ENCODE measurements around the gene CD200. TPM values are rescaled to one million over a fixed set of nuclear protein-coding genes. Genes with fewer than 3 reads are reported as not detected.

Gene CD200, protein sequence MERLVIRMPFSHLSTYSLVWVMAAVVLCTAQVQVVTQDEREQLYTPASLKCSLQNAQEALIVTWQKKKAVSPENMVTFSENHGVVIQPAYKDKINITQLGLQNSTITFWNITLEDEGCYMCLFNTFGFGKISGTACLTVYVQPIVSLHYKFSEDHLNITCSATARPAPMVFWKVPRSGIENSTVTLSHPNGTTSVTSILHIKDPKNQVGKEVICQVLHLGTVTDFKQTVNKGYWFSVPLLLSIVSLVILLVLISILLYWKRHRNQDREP
- total RNA-seq, result 0.10 and 0.13 TPM in 2 replicates
- 0.06 TPM for polyA plus RNA-seq (2012)

DNA sequence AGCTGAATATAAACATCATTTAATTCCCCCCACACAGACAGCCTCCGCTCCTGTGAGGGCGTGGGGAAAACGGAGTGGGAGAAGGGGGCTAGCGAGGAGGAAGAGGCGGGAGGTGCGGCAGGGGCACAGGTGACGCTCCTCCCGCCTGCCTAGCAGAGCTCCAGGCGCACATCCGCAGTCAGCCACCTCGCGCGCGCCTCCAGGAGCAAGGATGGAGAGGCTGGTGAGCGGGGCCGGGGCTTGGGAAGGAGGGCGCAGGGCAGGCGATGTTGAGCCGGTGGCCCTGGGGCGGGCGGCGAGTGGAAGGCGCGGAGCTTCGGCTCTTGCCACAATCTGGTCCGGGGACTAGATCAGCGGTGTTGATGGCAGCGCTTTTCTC, at the start of gene CD200:
Gene CD200 (plus strand): TSS at position 155 of the 379 bp plus-strand sequence. CDS start 57 bp downstream, at position 212.
- DNase-seq (ENCODE audit: low read depth), result peak; percentile 27

DNA sequence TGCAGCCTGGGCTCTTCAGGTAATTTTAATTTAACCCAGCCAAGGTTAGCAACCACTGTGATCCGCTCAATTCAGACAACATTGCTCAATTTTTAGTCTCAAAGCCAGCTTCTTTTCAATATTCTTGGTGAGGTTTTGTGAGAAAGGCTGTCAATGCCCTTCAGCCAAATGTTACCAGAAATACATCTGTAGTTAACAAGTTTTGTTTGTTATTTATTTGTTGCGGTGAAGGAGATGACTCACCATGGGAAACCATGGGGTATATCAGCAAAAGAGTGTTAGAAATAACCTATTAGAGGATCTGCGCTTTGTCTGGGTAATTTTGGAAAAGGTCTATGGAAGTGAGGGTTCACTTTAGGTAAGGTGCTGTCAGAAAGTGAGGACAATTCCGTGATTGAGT, 43.9 kb upstream of the CD200 start:
- DNase-seq (ENCODE audit: low read depth), result no peak

DNA sequence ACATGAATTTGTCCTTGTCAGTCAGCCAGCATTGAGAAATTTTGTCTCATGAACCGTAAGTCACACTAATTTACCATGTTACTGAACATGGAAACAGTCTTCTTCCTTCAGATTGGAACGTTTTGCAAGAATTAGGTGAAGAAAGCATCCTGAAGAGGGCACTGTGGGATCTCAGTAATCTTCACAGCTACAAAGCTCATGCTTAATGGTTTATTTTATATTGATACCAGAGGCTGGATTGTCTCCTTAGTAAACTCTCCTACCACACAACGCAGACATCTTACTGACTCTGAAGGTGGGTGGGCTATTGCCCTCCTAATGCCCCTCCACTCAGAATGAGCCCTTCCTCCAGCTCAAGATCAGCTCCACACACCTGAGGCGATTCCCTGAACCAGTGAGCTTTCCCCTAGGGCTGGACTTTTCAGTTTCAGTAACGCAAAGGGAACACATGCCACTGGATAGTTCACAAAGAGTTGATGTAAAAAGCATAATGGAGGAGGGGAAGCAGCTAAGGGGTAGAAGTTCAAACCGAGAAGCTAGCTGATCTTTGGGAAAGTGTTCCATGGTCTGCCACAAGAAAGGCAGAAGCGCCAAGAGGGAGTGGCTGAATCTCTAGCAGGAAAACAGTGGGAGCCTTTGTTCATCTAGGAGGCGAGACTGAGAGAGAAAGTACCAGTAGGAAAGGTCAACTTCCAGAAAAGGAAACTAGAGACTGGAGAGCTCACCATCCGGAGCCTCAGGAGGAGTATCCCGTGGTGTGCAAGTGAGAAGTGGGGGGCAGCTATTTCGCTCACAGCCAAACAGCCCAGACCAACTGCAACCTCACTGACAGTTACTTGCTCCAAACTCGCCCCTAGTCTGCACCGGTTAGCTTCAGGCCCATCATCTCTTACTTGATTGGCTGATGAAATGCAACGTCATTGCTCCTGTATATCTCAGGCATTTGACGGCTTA, 39.3 kb upstream of the CD200 start, which contains the start of gene SLC9C1:
Gene SLC9C1 (minus strand): TSS at position 849 of the 954 bp plus-strand sequence. CDS start 7,425 bp downstream, outside the sequence.
- DNase-seq (ENCODE audit: low read depth), result peak; percentile 73

DNA sequence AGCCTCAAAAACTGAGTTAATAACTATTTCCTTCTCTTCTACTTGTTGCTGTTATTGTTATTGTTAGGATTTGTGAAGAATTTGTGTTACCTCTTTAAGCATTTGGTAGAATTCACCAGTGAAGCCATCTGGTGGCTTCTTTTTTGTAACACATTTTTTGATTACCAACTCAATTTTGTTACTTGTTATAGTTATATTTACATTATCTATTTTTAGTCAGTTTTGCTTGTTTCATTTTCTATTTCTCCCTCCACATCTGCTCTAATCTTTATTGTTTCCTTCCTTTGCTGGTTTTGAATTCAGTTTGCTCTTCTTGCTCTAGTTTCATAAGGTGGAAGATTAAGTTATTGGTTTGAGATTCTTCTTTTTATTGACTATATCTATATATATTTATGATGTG, 35.2 kb upstream of the CD200 start:
- DNase-seq (ENCODE audit: low read depth), result no peak

DNA sequence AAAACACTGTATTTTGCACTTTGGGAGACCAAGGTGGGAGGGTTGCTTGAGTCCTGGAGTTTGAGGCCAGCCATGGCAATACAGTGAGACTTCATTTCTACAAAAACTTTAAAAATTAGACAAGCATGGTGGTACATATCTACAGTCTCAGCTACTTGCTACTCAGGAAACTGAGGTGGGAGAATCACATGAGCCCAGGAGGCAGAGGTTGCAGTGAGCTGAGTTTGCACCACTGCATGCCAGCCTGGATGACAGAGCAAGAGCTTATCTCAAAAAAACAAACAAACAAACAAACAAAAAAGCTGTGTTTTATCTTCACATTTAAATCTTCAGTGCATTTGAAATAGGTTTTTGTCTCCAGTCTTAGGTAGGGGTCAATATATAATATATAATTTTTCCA, 34.2 kb upstream of the CD200 start:
- no peak for DNase-seq (ENCODE audit: low read depth)

DNA sequence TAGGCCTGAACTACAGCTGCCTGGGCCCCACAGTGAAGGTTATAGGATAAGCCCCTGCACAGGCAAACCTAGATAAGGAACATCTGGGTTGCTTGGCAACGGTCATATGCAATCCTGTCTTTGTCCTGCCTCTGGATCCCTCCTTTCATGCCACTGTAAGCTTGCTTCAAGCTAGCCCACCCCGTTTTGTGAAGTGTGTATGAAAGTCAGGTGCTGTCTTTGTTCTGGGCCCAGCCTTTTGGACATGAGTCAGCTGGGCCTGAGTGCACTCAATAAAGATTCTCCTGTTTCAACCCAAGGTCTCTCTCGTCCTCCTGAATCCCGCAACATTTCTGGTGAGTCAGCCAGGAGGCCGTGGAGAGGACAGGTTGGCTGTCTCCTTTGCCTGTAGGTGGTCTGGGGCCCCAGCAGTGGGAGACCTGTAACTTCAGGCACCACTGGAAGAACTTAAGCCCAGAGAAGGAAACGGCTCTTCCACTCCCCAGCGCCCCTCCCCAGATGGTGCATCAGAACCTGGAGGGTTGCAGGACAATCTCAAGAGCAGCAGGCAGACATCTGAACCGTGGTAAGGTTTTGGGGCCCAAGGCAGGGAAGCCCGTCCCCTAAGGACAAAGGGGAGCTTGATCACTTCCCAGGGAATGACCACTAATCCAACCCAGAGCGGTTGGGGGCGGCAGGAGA, 30.7 kb upstream of the CD200 start:
- no peak for DNase-seq (ENCODE audit: low read depth)

DNA sequence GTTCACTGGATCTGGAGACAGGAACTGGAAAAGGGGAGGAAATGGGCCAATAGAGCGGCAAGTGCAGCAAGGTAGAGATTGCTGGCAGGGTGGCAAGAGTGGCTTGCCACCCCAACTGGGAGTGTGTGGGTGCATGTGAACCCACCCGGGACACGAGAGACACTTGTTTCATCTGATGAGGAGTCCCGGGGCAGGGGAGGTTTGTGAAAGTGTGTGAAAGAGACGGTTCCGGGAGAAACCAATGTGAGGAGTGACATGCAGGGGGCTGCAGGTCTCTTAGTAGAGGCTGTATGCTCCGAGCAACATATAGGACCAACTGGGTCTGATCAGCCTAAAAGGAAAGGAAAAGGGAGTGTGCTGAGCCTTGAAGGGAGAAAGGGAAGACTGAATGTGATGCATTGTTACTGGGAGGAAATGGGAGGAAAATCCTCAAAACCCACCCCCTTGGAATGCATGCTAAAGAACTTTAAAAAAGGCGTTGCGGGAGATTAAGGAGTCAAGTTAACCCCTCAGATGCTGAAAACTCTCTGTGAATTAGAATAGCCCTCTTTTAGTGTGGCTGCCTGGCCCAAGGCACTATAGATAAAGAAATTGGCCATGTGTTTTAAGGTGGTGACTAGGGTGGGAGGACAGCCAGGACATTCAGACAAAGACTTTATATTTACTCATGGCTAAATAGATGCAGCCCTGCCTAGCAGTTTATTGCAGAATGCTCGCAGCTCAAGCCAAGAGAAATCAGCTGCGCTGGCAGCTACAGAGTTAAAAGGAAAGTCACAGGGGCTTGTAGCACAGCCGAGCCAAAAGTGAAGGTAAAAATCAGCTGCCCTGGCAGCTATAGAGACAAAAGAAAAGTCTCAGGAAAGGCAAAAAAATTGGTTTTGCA, 29.8 kb upstream of the CD200 start:
- DNase-seq (ENCODE audit: low read depth), result no peak

DNA sequence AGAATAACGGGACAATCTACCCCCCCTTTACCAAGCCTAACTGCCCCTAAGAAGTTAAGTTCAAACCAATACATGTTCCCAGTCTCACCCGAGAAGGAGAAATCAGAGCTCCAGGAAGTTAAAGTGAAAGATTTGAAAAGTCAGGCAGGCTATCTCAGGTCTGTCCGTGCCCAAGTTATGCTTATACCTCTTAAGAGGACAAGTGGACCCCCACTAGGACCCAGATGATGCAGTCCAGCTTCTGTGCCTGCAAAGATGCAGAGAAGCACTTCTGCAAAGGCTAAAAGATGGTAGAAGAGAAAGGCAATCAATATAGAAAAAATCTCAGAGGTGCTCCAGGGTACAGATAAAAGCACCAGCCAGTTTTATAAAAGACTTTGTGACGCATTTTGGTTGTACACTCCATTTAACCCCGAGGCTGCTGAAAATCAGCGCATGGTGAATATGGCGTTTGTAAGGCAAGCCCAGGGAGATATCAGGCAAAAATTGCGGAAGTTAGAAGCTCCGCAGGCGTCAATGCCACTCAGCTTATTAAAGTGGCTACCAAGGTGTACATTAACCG, 29.1 kb upstream of the CD200 start:
- DNase-seq (ENCODE audit: low read depth), result peak; percentile 56

DNA sequence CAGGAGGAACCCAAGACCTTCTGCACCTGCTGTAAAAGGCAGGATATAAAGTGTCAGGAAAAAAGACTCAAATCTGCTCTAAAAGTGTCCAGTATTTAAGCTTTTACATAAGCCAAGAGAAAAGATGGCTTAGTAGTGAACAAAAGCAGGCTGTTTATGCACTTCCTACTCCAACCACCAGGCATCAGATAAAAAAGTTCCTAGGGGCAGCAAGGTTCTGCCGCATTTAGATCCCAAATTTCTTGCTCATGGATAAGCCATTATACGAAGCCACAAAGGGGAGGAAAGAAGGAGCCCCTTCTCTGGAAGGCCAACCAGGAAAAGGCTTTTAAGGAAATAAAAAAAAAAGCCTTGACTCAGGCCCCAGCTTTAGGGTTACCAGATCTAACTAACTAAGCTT, 28.3 kb upstream of the CD200 start:
- peak; percentile 24 for DNase-seq (ENCODE audit: low read depth)

DNA sequence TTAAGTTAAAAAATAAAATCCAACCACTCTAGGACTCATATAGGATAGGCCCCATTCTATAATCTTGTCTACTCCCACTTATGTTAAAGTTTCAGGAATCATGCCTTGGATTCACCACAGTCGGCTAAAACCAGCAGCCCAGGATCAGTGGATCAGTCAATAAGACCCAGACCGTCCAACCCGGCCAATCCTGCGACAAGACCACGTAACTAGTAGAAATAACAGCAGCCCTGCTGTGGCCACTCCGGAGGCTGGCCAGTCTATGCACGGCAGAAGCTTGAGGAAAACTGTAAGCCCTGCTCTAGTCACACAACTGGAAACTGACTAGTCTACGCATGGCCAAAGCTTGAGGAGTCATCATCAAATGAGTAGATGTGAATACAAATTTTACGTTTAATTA, 26.1 kb upstream of the CD200 start:
- DNase-seq (ENCODE audit: low read depth), result no peak

DNA sequence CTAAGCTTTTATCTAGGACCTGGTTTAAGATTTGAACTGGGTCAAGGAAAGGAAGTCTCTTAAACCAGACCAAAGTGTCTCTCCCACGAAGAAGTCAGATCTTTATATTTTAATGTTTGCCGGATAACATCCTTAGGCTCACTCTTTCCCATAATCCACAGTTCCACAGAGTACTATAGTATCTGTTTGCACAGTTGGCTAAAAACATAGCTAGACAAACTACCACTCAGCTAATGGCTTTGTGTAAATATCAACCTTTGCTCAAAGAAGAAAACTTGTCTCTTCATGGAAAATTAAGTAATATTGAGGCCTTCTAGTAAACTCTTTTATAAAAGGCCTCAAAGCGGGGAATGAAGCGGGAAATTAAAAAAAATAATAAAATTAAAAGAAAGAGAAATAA, 25.4 kb upstream of the CD200 start:
- DNase-seq (ENCODE audit: low read depth), result no peak

DNA sequence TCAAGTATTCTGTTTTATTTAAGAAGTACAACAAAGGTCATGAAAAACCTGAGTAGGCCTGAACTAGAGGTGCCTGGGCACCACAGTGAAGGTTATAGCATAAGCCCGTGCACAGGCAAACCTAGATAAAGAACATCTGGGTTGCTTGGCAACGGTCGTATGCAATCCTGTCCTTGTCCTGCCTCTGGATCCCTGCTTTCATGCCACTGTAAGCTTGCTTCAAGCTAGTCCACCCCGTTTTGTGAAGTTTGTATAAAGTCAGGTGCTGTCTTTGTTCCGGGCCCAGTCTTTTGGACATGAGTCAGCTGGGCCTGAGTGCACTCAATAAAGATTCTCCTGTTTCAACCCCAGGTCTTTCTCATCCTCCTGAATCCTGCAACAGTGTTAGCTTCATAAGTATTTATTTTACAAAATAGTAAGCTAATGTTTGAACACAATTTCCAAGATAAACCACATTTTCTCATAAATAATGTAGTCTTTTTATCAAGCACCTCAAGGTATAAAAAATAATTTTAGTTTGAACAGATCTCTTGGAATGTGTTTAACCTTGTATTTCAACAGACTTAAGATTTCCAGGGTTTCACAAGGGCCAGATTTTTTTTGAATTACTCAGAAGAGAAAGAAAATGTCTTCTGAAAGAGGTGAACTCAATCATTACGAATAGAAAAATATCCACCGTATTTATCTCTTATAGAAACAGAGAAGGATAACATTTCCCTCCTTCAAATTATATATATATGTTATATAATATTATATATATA, 24.6 kb upstream of the CD200 start:
- no peak for DNase-seq (ENCODE audit: low read depth)

DNA sequence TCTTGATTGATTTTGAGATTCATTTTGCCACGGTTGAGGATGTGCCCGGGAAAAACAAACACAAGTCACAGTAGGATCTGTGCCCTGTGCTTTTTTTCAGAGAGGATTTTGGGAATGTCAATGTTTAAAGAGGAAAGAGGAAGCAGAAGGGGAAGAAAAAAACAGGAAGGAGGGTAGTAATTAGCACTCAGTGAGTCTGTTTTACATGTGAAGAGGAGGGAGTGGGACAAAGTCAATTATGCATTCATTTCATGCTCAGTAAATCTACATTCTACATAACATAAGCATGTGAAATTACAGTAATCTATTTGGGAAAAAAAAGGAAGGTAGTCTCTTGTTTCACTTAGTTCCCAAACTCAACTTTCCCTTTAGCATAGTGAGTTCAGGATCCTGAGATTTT, 18.3 kb upstream of the CD200 start:
- DNase-seq (ENCODE audit: low read depth), result no peak

DNA sequence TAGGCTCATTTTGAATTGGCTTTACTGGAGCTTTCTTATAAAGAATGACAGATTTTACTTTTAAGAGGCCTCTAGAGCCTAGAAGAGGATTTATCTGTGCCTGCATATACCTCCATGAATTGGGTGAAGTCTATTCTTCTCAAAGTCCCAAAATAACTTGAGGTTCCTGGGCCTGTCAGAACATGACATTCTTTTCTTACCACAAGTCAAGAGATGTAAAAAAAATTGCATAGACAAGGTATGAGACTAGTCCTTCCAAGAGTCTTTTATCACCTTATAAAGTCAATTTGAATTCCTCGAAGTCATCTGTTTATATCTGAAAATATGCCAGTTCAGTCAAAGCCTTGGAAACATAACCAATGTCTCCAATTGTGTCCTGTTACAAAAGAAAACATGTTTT, 17.2 kb upstream of the CD200 start:
- no peak for DNase-seq (ENCODE audit: low read depth)

DNA sequence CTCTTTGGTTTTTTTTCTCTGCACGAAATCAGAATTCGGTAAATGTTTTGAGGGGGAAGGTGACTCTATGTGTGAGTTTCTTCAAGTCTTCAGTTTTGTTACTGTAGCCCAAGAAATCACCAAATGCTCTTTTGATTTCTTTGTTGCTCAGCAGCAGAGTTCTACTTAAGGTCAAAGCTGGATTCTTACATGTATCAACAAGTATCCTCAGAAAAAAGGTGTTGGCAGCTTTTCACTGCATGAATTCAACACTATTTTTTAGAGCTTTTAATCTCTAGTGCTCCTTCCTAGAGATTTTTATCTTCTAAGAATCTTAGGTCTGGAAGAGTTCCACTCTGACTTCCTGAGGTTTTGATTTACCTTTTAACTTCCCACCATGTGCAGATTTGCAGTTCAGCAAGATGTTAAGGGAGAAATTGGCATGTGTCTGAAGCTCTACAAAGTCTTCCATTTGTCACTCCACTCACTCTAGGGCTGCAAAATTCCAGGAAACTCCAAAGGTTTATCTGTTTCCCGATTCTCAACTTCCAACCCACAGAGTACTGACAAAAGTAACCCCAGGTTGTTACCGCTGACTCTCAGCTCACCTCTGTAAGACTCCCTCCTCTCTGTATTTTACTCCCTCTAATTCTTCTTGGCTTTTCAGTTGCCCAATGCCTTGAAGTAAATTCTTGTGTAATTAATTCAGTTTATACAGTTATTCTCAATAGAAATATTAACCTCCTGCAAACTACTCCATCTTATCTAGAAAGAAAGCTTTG, 13.3 kb upstream of the CD200 start:
- no peak for DNase-seq (ENCODE audit: low read depth)

DNA sequence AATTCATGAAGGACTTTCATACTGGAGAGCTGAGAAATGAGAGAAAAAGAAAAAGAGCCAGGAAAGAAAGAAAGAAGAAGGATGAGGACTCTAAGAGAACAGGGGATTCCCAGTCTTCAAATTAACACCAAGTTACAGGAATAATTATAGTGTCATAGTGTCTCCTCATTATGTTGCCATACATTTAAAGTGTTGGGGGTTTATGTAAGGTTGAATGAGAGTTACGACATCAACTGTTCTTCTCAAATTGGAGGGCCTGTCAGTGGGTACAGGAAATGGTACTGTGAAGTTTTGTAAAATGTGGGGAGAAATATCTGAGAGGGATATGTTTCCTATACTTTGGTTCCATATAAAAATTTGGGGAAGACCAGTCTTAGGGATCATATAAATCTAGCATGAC, 12.3 kb upstream of the CD200 start:
- no peak for DNase-seq (ENCODE audit: low read depth)

DNA sequence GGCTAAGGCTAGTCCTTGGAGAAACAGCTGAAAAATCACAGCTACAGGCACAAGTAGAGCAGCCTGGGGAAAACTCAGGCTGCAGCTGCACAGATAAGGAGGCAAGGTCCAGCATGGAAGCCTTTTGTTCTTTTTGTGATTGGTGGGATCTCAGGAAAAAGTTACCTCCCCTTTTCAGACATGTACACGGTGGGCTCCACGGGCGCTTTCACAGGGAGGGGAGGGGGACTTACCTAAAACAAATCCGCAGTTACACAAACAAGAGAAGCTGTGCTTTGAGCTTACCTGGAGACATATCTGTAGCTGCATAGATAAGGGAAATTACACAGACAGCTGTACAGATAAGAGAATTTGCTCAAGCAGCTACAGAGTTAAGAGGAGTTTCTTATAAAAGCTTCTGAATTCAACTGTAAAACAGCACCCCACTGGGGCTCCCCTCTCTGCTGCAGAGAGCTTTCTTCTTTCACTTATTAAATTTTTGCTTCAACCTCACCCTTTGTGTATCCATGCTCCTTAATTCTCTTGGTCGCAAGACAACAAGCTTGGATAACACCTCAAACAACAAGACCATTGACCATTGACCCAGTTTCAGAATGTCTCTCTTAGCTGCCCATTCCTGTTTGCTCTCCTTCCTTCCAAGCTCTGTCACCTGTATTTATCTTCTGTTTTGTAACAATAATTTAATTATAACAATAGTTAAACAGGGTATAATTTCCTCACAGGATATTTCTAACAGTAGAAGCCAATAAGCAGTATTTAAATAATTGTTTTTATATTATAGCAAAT, 10.9 kb upstream of the CD200 start:
- no peak for DNase-seq (ENCODE audit: low read depth)

DNA sequence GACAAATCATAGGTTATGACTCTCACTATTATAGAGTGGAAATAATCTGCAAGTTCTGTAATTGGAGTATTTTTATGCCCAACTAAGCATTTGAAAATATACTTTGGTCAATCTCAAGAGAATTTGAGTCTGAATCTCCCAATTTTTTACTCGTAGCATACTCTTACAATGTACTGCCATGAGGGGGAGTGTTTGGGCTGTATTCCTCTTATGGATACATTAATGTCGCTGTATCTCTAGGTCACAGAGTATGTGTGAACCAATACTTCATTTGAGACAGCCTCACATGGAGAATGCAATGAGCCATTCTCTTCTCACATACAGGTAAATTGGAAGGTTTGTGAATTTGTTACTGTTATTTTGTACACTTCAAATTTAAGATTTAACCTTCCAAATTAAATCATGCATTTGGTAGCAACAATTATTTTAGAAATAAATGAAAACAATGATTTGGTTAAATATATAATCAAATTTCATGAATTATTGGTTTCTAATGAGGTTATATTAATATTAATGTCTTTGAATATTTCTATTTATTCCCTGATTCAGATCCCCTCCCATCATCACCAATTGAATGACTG, 5.5 kb upstream of the CD200 start:
- DNase-seq (ENCODE audit: low read depth), result peak; percentile 66

All from myocyte (in vitro differentiated cells).